OCI-LY3 (cell line): Measurements from ENCODE around the gene SBK1.

Source experiments
- CTCF ChIP-seq: fragments of 200-600, 300-600 bp; sonication (generic); IDR thresholded peaks from 2 replicates; pipeline ENCODE4 v1.5.1; 2014; ENCODE audit warnings: antibody characterized with exemption, low read length, low read depth
- EZH2phosphoT487 ChIP-seq: fragments of 200-600 bp; shearing (Covaris generic); IDR thresholded peaks from 2 replicates; pipeline ENCODE4 v1.6.1; 2018; ENCODE audit warnings: antibody characterized with exemption, mixed run types, low read depth

GRCh38 chr16:28259781-28260150 is 32.6 kb upstream of the SBK1 start:
- TF ChIP-seq CTCF (no peak), EZH2phosphoT487 (no peak)
